Adrenal gland (tissue), 5 donors: ENCODE results near the gene RFLNA.

Experiments
- POLR2A ChIP-seq, 2 donors: fragments of 450-650 bp; IDR thresholded peaks; one replicate each; pipeline ENCODE4 v1.6.1; 2017; ENCODE audit warnings: antibody characterized with exemption in 2 of 2, mild to moderate bottlenecking in 2 of 2, moderate library complexity in 1 of 2
- TF ChIP-seq, protein P1 (sequence below), 6 experiments: fragments of 450-650 bp in 4 of 6; fragments of 200-600 bp in 2 of 6; sonication (generic) in 1 of 6; IDR thresholded peaks; 1 replicate in 5 of 6; 2 replicates in 1 of 6; pipeline versions ENCODE4 v1.5.1 to v1.8.0; 2016 to 2021; ENCODE audit warnings: antibody characterized with exemption in 6 of 6, mild to moderate bottlenecking in 2 of 6, moderate library complexity in 1 of 6
- donor health status: DM: no; HTN: no; CAD: no.

DNA sequence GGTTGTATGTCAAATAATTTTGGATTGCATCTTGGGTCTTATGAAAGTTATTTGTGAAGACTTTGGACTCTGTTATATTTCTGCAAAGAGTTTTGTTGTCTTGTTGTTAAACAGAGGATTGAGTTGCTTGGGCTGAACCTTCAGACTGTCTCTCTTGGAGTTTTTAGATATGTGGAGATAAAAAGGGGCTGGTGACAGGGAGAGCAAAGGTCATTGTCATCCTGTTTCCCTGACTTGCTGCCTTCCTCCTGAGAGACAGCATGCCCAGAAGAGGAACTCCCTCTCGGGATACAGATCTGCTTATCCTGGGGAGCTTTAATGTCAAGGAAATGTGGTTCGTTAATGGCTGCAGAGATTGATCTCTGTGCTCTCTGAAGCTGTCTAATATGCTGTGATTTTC lies 47.6 kb upstream of the RFLNA start:
- TF ChIP-seq POLR2A (IDR thresholded peaks at IDR 0.05), result no peak
- TF ChIP-seq, protein P1, sequence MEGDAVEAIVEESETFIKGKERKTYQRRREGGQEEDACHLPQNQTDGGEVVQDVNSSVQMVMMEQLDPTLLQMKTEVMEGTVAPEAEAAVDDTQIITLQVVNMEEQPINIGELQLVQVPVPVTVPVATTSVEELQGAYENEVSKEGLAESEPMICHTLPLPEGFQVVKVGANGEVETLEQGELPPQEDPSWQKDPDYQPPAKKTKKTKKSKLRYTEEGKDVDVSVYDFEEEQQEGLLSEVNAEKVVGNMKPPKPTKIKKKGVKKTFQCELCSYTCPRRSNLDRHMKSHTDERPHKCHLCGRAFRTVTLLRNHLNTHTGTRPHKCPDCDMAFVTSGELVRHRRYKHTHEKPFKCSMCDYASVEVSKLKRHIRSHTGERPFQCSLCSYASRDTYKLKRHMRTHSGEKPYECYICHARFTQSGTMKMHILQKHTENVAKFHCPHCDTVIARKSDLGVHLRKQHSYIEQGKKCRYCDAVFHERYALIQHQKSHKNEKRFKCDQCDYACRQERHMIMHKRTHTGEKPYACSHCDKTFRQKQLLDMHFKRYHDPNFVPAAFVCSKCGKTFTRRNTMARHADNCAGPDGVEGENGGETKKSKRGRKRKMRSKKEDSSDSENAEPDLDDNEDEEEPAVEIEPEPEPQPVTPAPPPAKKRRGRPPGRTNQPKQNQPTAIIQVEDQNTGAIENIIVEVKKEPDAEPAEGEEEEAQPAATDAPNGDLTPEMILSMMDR (IDR thresholded peaks at IDR 0.05), result no peak
